ENCODE results near the gene UQCR11. TPM values are rescaled to one million over a fixed set of nuclear protein-coding genes. Genes with fewer than 3 reads are reported as not detected.

Gene UQCR11
- total and polyA plus RNA-seq, 2 experiments from 2014 or later, result 56.6 to 684 TPM

- Histone ChIP-seq H3K4me1 (ENCODE audit: insufficient read depth) (peaks cover under 1% of the 10 kb centered on the region), H3K9me3 (ENCODE audit: low read depth) (no peaks in the 10 kb centered on the region), H3K9me2 (replicated peaks; ENCODE audit: insufficient read depth) (no peaks in the 10 kb centered on the region), H4K20me1 (ENCODE audit: insufficient read depth, poor library complexity, severe bottlenecking) (peaks cover 87% of the 10 kb centered on the region), H3K79me2 (peaks cover 86% of the 10 kb centered on the region), H3K27ac (no peak overlapping the region), H2AFZ (no peak overlapping the region), H3K27me3 (no peaks in the 10 kb centered on the region), H3K4me3 (no peak overlapping the region), H3K4me2 (no peak overlapping the region), H3K36me3 (replicated peaks; ENCODE audit: insufficient read depth, low read depth) (no peaks in the 10 kb centered on the region)
- no peak for DNase-seq (ENCODE audit: low spot score)
- 89% methylated on average over 25 of the region's 25 CpGs for WGBS (ENCODE audit: low lambda C conversion rate, missing lambda C conversion rate)
- TF ChIP-seq, protein P1, sequence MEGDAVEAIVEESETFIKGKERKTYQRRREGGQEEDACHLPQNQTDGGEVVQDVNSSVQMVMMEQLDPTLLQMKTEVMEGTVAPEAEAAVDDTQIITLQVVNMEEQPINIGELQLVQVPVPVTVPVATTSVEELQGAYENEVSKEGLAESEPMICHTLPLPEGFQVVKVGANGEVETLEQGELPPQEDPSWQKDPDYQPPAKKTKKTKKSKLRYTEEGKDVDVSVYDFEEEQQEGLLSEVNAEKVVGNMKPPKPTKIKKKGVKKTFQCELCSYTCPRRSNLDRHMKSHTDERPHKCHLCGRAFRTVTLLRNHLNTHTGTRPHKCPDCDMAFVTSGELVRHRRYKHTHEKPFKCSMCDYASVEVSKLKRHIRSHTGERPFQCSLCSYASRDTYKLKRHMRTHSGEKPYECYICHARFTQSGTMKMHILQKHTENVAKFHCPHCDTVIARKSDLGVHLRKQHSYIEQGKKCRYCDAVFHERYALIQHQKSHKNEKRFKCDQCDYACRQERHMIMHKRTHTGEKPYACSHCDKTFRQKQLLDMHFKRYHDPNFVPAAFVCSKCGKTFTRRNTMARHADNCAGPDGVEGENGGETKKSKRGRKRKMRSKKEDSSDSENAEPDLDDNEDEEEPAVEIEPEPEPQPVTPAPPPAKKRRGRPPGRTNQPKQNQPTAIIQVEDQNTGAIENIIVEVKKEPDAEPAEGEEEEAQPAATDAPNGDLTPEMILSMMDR (IDR thresholded peaks at IDR 0.05; ENCODE audit: poor library complexity), result no peak
- no peak for TF ChIP-seq EZH2 (IDR thresholded peaks at IDR 0.05; ENCODE audit: borderline replicate concordance)
- TF ChIP-seq EZH2phosphoT487 (IDR thresholded peaks at IDR 0.05; ENCODE audit: low read depth, severe bottlenecking, unreplicated experiment), result no peak
Observed at GRCh38 chr19:1560286-1560882, 44.9 kb downstream of the UQCR11 start.

GRCh38 chr19:1558552-1558951 is 46.7 kb downstream of the UQCR11 start:
- 92% methylated on average over 12 of the region's 12 CpGs for WGBS (ENCODE audit: low lambda C conversion rate, missing lambda C conversion rate)
- Histone ChIP-seq H3K4me2 (no peak overlapping the region), H3K4me1 (ENCODE audit: insufficient read depth) (no peaks in the 10 kb centered on the region), H2AFZ (no peak overlapping the region), H3K36me3 (replicated peaks; ENCODE audit: insufficient read depth, low read depth) (no peaks in the 10 kb centered on the region), H3K4me3 (no peak overlapping the region), H4K20me1 (ENCODE audit: insufficient read depth, poor library complexity, severe bottlenecking) (peaks cover 77% of the 10 kb centered on the region), H3K27ac (no peak overlapping the region), H3K79me2 (peaks cover 67% of the 10 kb centered on the region), H3K9me3 (ENCODE audit: low read depth) (no peaks in the 10 kb centered on the region), H3K9me2 (replicated peaks; ENCODE audit: insufficient read depth) (no peaks in the 10 kb centered on the region), H3K27me3 (no peaks in the 10 kb centered on the region)
- no peak for DNase-seq (ENCODE audit: low spot score)
- TF ChIP-seq EZH2phosphoT487 (IDR thresholded peaks at IDR 0.05; ENCODE audit: low read depth, severe bottlenecking, unreplicated experiment) (no peak), EZH2 (IDR thresholded peaks at IDR 0.05; ENCODE audit: borderline replicate concordance) (no peak)
- TF ChIP-seq, protein P1 (IDR thresholded peaks at IDR 0.05; ENCODE audit: poor library complexity), result no peak

- no peaks in the 10 kb centered on the region for H3K4me1 ChIP-seq (ENCODE audit: insufficient read depth)
- no peak for DNase-seq (ENCODE audit: low spot score)
- peaks cover 47% of the 10 kb centered on the region for H3K79me2 ChIP-seq
- H3K36me3 ChIP-seq (replicated peaks; ENCODE audit: insufficient read depth, low read depth), result no peaks in the 10 kb centered on the region
- no peak overlapping the region for H3K27ac ChIP-seq
- peaks cover 56% of the 10 kb centered on the region for H4K20me1 ChIP-seq (ENCODE audit: insufficient read depth, poor library complexity, severe bottlenecking)
- no peaks in the 10 kb centered on the region for H3K9me3 ChIP-seq (ENCODE audit: low read depth)
- H3K4me2 ChIP-seq, result no peak overlapping the region
- H3K27me3 ChIP-seq, result no peaks in the 10 kb centered on the region
- no peak overlapping the region for H2AFZ ChIP-seq
- H3K9me2 ChIP-seq (replicated peaks; ENCODE audit: insufficient read depth), result no peaks in the 10 kb centered on the region
- TF ChIP-seq EZH2 (IDR thresholded peaks at IDR 0.05; ENCODE audit: borderline replicate concordance) (no peak), EZH2phosphoT487 (IDR thresholded peaks at IDR 0.05; ENCODE audit: low read depth, severe bottlenecking, unreplicated experiment) (no peak)
- TF ChIP-seq, protein P1 (IDR thresholded peaks at IDR 0.05; ENCODE audit: poor library complexity), result no peak
- 99% methylated on average over 45 of the region's 66 CpGs for WGBS (ENCODE audit: low lambda C conversion rate, missing lambda C conversion rate)
- no peak overlapping the region for H3K4me3 ChIP-seq
Observed at GRCh38 chr19:1556390-1557070, 48.7 kb downstream of the UQCR11 start.

Measured in hepatocyte (in vitro differentiated cells).